HG03064 (cell line): ENCODE measurements around the gene MAZ.
"Not testable (repeated sequence)": the region's sequence is repeated elsewhere in the genome, so short reads cannot be mapped to it uniquely, and the experiment has no call there.

Experiments used
- ATAC-seq: cut with Tn5 transposase; IDR thresholded peaks from one replicate; pipeline ENCODE4 v1.9.1; 2021; ENCODE audit warnings: low read depth; ENCODE audit not compliant: unreplicated experiment

Gene MAZ

GRCh38 chr16:29821643-29822115 lies 15.3 kb downstream of the MAZ start:
- no peak for ATAC-seq

- ATAC-seq, result no peak
These were observed 18.3 kb downstream of the MAZ start for GRCh38 chr16:29824589-29825144.

- ATAC-seq, result no peak
These were observed 19.1 kb downstream of the MAZ start for GRCh38 chr16:29825145-29826044.

- no peak for ATAC-seq
These were observed 20.0 kb downstream of the MAZ start for GRCh38 chr16:29826342-29826695.

GRCh38 chr16:29830774-29831173 lies 24.4 kb downstream of the MAZ start:
- ATAC-seq, result no peak

- ATAC-seq, result no peak
These were observed 25.2 kb downstream of the MAZ start for GRCh38 chr16:29831490-29831889.

GRCh38 chr16:29833219-29833618 lies 26.9 kb downstream of the MAZ start:
- ATAC-seq, result not testable (repeated sequence)

GRCh38 chr16:29834079-29834478 lies 27.8 kb downstream of the MAZ start:
- ATAC-seq, result no peak

GRCh38 chr16:29835926-29836325 lies 29.6 kb downstream of the MAZ start:
- ATAC-seq, result no peak

GRCh38 chr16:29836623-29837022 lies 30.3 kb downstream of the MAZ start:
- ATAC-seq, result no peak

GRCh38 chr16:29837841-29838240 lies 31.5 kb downstream of the MAZ start:
- ATAC-seq, result no peak

GRCh38 chr16:29839822-29840221 lies 33.5 kb downstream of the MAZ start:
- no peak for ATAC-seq

- no peak for ATAC-seq
These were observed 33.9 kb downstream of the MAZ start for GRCh38 chr16:29840240-29840639.

GRCh38 chr16:29841631-29842030 lies 35.3 kb downstream of the MAZ start:
- ATAC-seq, result no peak

- ATAC-seq, result no peak
These were observed 36.5 kb downstream of the MAZ start for GRCh38 chr16:29842732-29843346.

GRCh38 chr16:29843931-29844330 lies 37.6 kb downstream of the MAZ start:
- ATAC-seq, result no peak

- no peak for ATAC-seq
These were observed 38.4 kb downstream of the MAZ start for GRCh38 chr16:29844575-29845331.

GRCh38 chr16:29845656-29846055 lies 39.3 kb downstream of the MAZ start:
- ATAC-seq, result no peak

GRCh38 chr16:29848420-29849297 lies 42.3 kb downstream of the MAZ start:
- no peak for ATAC-seq

- no peak for ATAC-seq
These were observed 43.2 kb downstream of the MAZ start for GRCh38 chr16:29849505-29849904.
